ENCODE measurements around the gene ACOXL.

ACOXL gene

GRCh38 chr2:110863726-110864125 lies 131.4 kb downstream of the ACOXL start:
- Mint-ChIP-seq H3K4me1 (ENCODE audit: low read depth) (peaks cover 59% of the 10 kb centered on the region), H3K4me3 (no peak overlapping the region), H3K27ac (no peak overlapping the region), H3K36me3 (ENCODE audit: low read depth) (peaks cover 2% of the 10 kb centered on the region), H3K9me3 (no peaks in the 10 kb centered on the region), H3K27me3 (ENCODE audit: low read depth) (peaks cover 33% of the 10 kb centered on the region)
- DNase-seq (ENCODE audit: low spot score): no peak

- DNase-seq (ENCODE audit: low spot score): no peak
- Mint-ChIP-seq H3K9me3 (no peaks in the 10 kb centered on the region), H3K27ac (no peak overlapping the region), H3K36me3 (ENCODE audit: low read depth) (peaks cover 2% of the 10 kb centered on the region), H3K27me3 (ENCODE audit: low read depth) (peaks cover 32% of the 10 kb centered on the region), H3K4me1 (ENCODE audit: low read depth) (peaks cover 55% of the 10 kb centered on the region), H3K4me3 (no peak overlapping the region)
These were observed 131.8 kb downstream of the ACOXL start for GRCh38 chr2:110864176-110864575.

GRCh38 chr2:110864731-110865130 lies 132.4 kb downstream of the ACOXL start:
- H3K36me3 Mint-ChIP-seq (ENCODE audit: low read depth): no peaks in the 10 kb centered on the region
- no peaks in the 10 kb centered on the region for H3K9me3 Mint-ChIP-seq
- H3K4me1 Mint-ChIP-seq (ENCODE audit: low read depth): peaks cover 51% of the 10 kb centered on the region
- peak overlapping the region; percentile 73 for H3K27ac Mint-ChIP-seq
- no peak for DNase-seq (ENCODE audit: low spot score)
- H3K4me3 Mint-ChIP-seq: peak overlapping the region; percentile 69
- H3K27me3 Mint-ChIP-seq (ENCODE audit: low read depth): peaks cover 30% of the 10 kb centered on the region

- peak overlapping the region; percentile 69 for H3K4me3 Mint-ChIP-seq
- H3K9me3 Mint-ChIP-seq: no peaks in the 10 kb centered on the region
- no peaks in the 10 kb centered on the region for H3K36me3 Mint-ChIP-seq (ENCODE audit: low read depth)
- peak; percentile 56 for DNase-seq (ENCODE audit: low spot score)
- H3K27ac Mint-ChIP-seq: peak overlapping the region; percentile 73
- peaks cover 30% of the 10 kb centered on the region for H3K27me3 Mint-ChIP-seq (ENCODE audit: low read depth)
- peaks cover 49% of the 10 kb centered on the region for H3K4me1 Mint-ChIP-seq (ENCODE audit: low read depth)
These were observed 132.8 kb downstream of the ACOXL start for GRCh38 chr2:110865188-110865587.

- H3K4me3 Mint-ChIP-seq: peak overlapping the region; percentile 58
- no peaks in the 10 kb centered on the region for H3K9me3 Mint-ChIP-seq
- H3K27ac Mint-ChIP-seq: peak overlapping the region; percentile 66
- H3K36me3 Mint-ChIP-seq (ENCODE audit: low read depth): no peaks in the 10 kb centered on the region
- peaks cover 25% of the 10 kb centered on the region for H3K27me3 Mint-ChIP-seq (ENCODE audit: low read depth)
- DNase-seq (ENCODE audit: low spot score): no peak
- peaks cover 46% of the 10 kb centered on the region for H3K4me1 Mint-ChIP-seq (ENCODE audit: low read depth)
These were observed 133.7 kb downstream of the ACOXL start for GRCh38 chr2:110866045-110866444.

- H3K4me1 Mint-ChIP-seq (ENCODE audit: low read depth): peaks cover 49% of the 10 kb centered on the region
- H3K9me3 Mint-ChIP-seq: no peaks in the 10 kb centered on the region
- H3K4me3 Mint-ChIP-seq: peak overlapping the region; percentile 58
- peak overlapping the region; percentile 66 for H3K27ac Mint-ChIP-seq
- no peaks in the 10 kb centered on the region for H3K36me3 Mint-ChIP-seq (ENCODE audit: low read depth)
- DNase-seq (ENCODE audit: low spot score): peak; percentile 84
- peaks cover 24% of the 10 kb centered on the region for H3K27me3 Mint-ChIP-seq (ENCODE audit: low read depth)
These were observed 134.1 kb downstream of the ACOXL start for GRCh38 chr2:110866466-110866865.

GRCh38 chr2:110867078-110867477 lies 134.7 kb downstream of the ACOXL start:
- H3K36me3 Mint-ChIP-seq (ENCODE audit: low read depth): no peaks in the 10 kb centered on the region
- no peaks in the 10 kb centered on the region for H3K9me3 Mint-ChIP-seq
- peak overlapping the region; percentile 1 for H3K27ac Mint-ChIP-seq
- H3K4me1 Mint-ChIP-seq (ENCODE audit: low read depth): peaks cover 55% of the 10 kb centered on the region
- peaks cover 22% of the 10 kb centered on the region for H3K27me3 Mint-ChIP-seq (ENCODE audit: low read depth)
- peak overlapping the region; percentile 5 for H3K4me3 Mint-ChIP-seq
- DNase-seq (ENCODE audit: low spot score): peak; percentile 48

- H3K4me1 Mint-ChIP-seq (ENCODE audit: low read depth): peaks cover 60% of the 10 kb centered on the region
- H3K9me3 Mint-ChIP-seq: no peaks in the 10 kb centered on the region
- no peak overlapping the region for H3K27ac Mint-ChIP-seq
- no peak for DNase-seq (ENCODE audit: low spot score)
- no peak overlapping the region for H3K4me3 Mint-ChIP-seq
- peaks cover 18% of the 10 kb centered on the region for H3K27me3 Mint-ChIP-seq (ENCODE audit: low read depth)
- H3K36me3 Mint-ChIP-seq (ENCODE audit: low read depth): no peaks in the 10 kb centered on the region
These were observed 136.6 kb downstream of the ACOXL start for GRCh38 chr2:110868971-110869370.

- H3K4me1 Mint-ChIP-seq (ENCODE audit: low read depth): peaks cover 54% of the 10 kb centered on the region
- H3K36me3 Mint-ChIP-seq (ENCODE audit: low read depth): no peaks in the 10 kb centered on the region
- H3K27ac Mint-ChIP-seq: no peak overlapping the region
- H3K4me3 Mint-ChIP-seq: no peak overlapping the region
- peaks cover 17% of the 10 kb centered on the region for H3K27me3 Mint-ChIP-seq (ENCODE audit: low read depth)
- H3K9me3 Mint-ChIP-seq: no peaks in the 10 kb centered on the region
- no peak for DNase-seq (ENCODE audit: low spot score)
These were observed 137.4 kb downstream of the ACOXL start for GRCh38 chr2:110869472-110870446.

- Mint-ChIP-seq H3K4me3 (no peak overlapping the region), H3K9me3 (no peaks in the 10 kb centered on the region), H3K27me3 (ENCODE audit: low read depth) (peaks cover 17% of the 10 kb centered on the region), H3K4me1 (ENCODE audit: low read depth) (peaks cover 47% of the 10 kb centered on the region), H3K27ac (no peak overlapping the region), H3K36me3 (ENCODE audit: low read depth) (no peaks in the 10 kb centered on the region)
- no peak for DNase-seq (ENCODE audit: low spot score)
These were observed 138.2 kb downstream of the ACOXL start for GRCh38 chr2:110870545-110870944.

GRCh38 chr2:110871637-110872036 lies 139.3 kb downstream of the ACOXL start:
- H3K4me3 Mint-ChIP-seq: peak overlapping the region; percentile 15
- no peaks in the 10 kb centered on the region for H3K9me3 Mint-ChIP-seq
- H3K27me3 Mint-ChIP-seq (ENCODE audit: low read depth): peaks cover 14% of the 10 kb centered on the region
- no peaks in the 10 kb centered on the region for H3K36me3 Mint-ChIP-seq (ENCODE audit: low read depth)
- H3K4me1 Mint-ChIP-seq (ENCODE audit: low read depth): peaks cover 39% of the 10 kb centered on the region
- no peak overlapping the region for H3K27ac Mint-ChIP-seq
- DNase-seq (ENCODE audit: low spot score): peak; percentile 69

GRCh38 chr2:110872521-110872920 lies 140.1 kb downstream of the ACOXL start:
- Mint-ChIP-seq H3K36me3 (ENCODE audit: low read depth) (no peaks in the 10 kb centered on the region), H3K4me3 (no peak overlapping the region), H3K9me3 (no peaks in the 10 kb centered on the region), H3K27me3 (ENCODE audit: low read depth) (peaks cover 6% of the 10 kb centered on the region), H3K27ac (no peak overlapping the region), H3K4me1 (ENCODE audit: low read depth) (peaks cover 39% of the 10 kb centered on the region)
- DNase-seq (ENCODE audit: low spot score): no peak

GRCh38 chr2:110873056-110873502 lies 140.7 kb downstream of the ACOXL start:
- H3K27me3 Mint-ChIP-seq (ENCODE audit: low read depth): peaks cover 8% of the 10 kb centered on the region
- H3K4me1 Mint-ChIP-seq (ENCODE audit: low read depth): peaks cover 40% of the 10 kb centered on the region
- H3K36me3 Mint-ChIP-seq (ENCODE audit: low read depth): peaks cover 2% of the 10 kb centered on the region

GRCh38 chr2:110873597-110874452 lies 141.5 kb downstream of the ACOXL start:
- H3K4me1 Mint-ChIP-seq (ENCODE audit: low read depth): peaks cover 37% of the 10 kb centered on the region
- DNase-seq (ENCODE audit: low spot score): no peak

More at GRCh38 chr2:110873056-110873502, 140.7 kb downstream of the ACOXL start:
- no peak overlapping the region for H3K27ac Mint-ChIP-seq
- H3K9me3 Mint-ChIP-seq: peaks cover 2% of the 10 kb centered on the region
- DNase-seq (ENCODE audit: low spot score): no peak
- no peak overlapping the region for H3K4me3 Mint-ChIP-seq

More at GRCh38 chr2:110873597-110874452, 141.5 kb downstream of the ACOXL start:
- Mint-ChIP-seq H3K36me3 (ENCODE audit: low read depth) (peaks cover 5% of the 10 kb centered on the region), H3K9me3 (peaks cover 6% of the 10 kb centered on the region), H3K27me3 (ENCODE audit: low read depth) (peaks cover 8% of the 10 kb centered on the region), H3K4me3 (no peak overlapping the region), H3K27ac (no peak overlapping the region)
